Fibroblast of the aortic adventitia (primary cell): ENCODE results near the gene MB21D2. TPM values are rescaled to one million over a fixed set of nuclear protein-coding genes. Genes with fewer than 3 reads are reported as not detected.

ENCODE experiments used
- DNase-seq: peaks from one replicate; pipeline ENCODE4 v3.0.0-alpha.2; 2010; ENCODE audit warnings: low read depth
- H3K4me3 ChIP-seq: 2 replicates; pipeline ENCODE4 v1.5.1; 2011; ENCODE audit warnings: low read depth, mild to moderate bottlenecking, control low read depth, low read length, moderate library complexity
- CTCF ChIP-seq: IDR thresholded peaks from 2 replicates; pipeline ENCODE4 v1.5.1; 2011; ENCODE audit warnings: mild to moderate bottlenecking, low read length, control low read depth, inconsistent platforms; ENCODE audit not compliant: insufficient read depth
- total RNA-seq: library from RNA; depleted of rRNA; stranded (reverse); fragments of >200 nt; gene quantifications from 2 replicates; pipeline ENCODE4 v1.2.3, GENCODE V29; 2012; ENCODE audit warnings: low replicate concordance

MB21D2 gene
- total RNA-seq, 1 donor, result 6.7 TPM

GRCh38 chr3:192915722-192916121, 1.9 kb downstream of the MB21D2 start:
- peak overlapping the region; percentile 53 for H3K4me3 ChIP-seq
- TF ChIP-seq CTCF, result no peak
- DNase-seq, result peak; percentile 31

DNA sequence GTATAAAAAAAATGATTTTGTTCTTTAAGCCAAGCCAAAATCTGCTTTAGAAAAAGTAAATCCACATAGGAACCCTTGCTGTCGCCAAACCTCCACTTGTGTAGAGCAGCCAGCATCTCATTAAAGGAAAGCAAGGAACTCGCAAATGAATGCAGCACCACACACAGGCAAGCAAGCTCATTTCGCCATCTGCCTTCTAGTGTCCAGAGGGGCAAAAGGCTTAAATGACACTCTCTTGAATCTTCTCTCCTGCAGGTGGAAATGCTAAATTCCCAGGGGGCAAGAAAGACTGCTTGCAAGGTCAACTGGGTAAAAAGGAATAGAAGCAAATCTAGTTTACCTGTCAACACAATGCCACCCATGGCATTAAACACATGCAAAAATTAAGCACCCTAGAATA, 2.4 kb downstream of the MB21D2 start:
- H3K4me3 ChIP-seq, result peak overlapping the region; percentile 25
- DNase-seq, result peak; percentile 68
- TF ChIP-seq CTCF, result peak; percentile 50

- H3K4me3 ChIP-seq, result no peak overlapping the region
- no peak for DNase-seq
- TF ChIP-seq CTCF, result no peak
Observed at GRCh38 chr3:192914848-192915247, 2.8 kb downstream of the MB21D2 start.

GRCh38 chr3:192913540-192913939, 4.1 kb downstream of the MB21D2 start:
- TF ChIP-seq CTCF, result no peak
- H3K4me3 ChIP-seq, result no peak overlapping the region
- DNase-seq, result no peak

- TF ChIP-seq CTCF, result no peak
- no peak for DNase-seq
- H3K4me3 ChIP-seq, result no peak overlapping the region
Observed at GRCh38 chr3:192911293-192911692, 6.4 kb downstream of the MB21D2 start.

DNA sequence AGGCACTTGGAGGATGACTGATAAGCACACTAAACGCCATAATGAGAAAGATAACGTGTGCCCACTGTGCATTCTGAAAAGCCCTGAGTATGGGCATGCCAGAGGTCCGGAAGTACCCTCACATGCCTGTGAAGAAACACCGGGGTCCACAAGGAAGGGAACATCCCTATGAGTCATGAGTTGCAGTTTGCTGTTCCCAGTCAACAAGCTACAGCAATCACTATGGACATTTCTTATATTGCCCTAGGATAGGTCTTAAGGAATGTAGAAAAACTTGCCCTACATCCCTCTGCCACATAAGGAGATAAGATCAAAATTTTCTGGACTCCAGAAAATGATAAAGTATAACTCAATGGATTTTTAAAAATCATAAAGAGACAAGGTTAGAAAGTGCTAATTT, 9.9 kb downstream of the MB21D2 start:
- H3K4me3 ChIP-seq, result no peak overlapping the region
- TF ChIP-seq CTCF, result no peak
- DNase-seq, result no peak

GRCh38 chr3:192906940-192907339, 10.7 kb downstream of the MB21D2 start:
- no peak for TF ChIP-seq CTCF
- H3K4me3 ChIP-seq, result no peak overlapping the region
- no peak for DNase-seq
